Lower leg skin (tissue), 3 donors: ENCODE data around the gene TMEM245.

ENCODE experiments used
- POLR2A ChIP-seq, 2 donors: fragments of 450-650 bp; IDR thresholded peaks; one replicate each; pipeline ENCODE4 v1.6.1; 2016 to 2017; ENCODE audit warnings: antibody characterized with exemption in 2 of 2, mild to moderate bottlenecking in 1 of 2, moderate library complexity in 1 of 2
- TF ChIP-seq, protein P1 (sequence below), 3 donors: fragments of 450-650 bp; IDR thresholded peaks; one replicate each; pipeline ENCODE4 v1.5.1; 2016; ENCODE audit warnings: antibody characterized with exemption in 3 of 3, mild to moderate bottlenecking in 3 of 3, moderate library complexity in 2 of 3

DNA sequence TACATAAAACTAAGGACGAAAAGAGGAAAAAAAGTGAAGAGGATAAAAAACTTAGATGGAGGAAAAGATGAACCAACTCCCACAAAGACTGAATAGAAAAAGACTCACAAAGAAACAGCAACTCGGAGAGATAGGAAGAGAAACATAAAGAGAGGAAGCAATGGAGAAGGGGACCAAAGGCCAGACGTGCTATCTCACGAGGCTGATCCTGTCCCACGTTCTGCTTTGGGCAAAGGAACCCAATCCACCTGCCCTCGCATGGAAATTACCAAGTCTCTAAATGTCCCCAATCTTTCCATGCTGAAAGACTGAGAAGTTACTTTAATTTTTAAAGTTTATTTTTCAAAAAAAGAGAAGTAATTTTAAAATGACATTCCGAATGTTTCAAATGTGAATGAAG is 36.6 kb downstream of the TMEM245 start:
- TF ChIP-seq POLR2A (IDR thresholded peaks at IDR 0.05), result no peak
- TF ChIP-seq, protein P1, sequence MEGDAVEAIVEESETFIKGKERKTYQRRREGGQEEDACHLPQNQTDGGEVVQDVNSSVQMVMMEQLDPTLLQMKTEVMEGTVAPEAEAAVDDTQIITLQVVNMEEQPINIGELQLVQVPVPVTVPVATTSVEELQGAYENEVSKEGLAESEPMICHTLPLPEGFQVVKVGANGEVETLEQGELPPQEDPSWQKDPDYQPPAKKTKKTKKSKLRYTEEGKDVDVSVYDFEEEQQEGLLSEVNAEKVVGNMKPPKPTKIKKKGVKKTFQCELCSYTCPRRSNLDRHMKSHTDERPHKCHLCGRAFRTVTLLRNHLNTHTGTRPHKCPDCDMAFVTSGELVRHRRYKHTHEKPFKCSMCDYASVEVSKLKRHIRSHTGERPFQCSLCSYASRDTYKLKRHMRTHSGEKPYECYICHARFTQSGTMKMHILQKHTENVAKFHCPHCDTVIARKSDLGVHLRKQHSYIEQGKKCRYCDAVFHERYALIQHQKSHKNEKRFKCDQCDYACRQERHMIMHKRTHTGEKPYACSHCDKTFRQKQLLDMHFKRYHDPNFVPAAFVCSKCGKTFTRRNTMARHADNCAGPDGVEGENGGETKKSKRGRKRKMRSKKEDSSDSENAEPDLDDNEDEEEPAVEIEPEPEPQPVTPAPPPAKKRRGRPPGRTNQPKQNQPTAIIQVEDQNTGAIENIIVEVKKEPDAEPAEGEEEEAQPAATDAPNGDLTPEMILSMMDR (IDR thresholded peaks at IDR 0.05), result no peak
